Esophagus squamous epithelium (tissue), 5 donors: ENCODE results near the gene SETBP1. TPM values are rescaled to one million over a fixed set of nuclear protein-coding genes. Genes with fewer than 3 reads are reported as not detected.

Experiments used
- DNase-seq: peaks from one replicate; lab custom pipeline; 2025; lab: John Stamatoyannopoulos, UW
- H3K27ac ChIP-seq, 4 donors: fragments of 200-600 bp; sonication (generic); one replicate each; pipeline ENCODE4 v1.5.1; 2016 to 2019; ENCODE audit warnings: mild to moderate bottlenecking in 1 of 4
- H3K27me3 ChIP-seq, 4 donors: fragments of 200-600 bp; sonication (generic); 1 replicate in 3 of 4; 2 replicates in 1 of 4; pipeline versions ENCODE4 v1.5.1 to v1.6.0; 2017 to 2021; ENCODE audit warnings: antibody characterized with exemption in 1 of 4
- H3K36me3 ChIP-seq, 3 donors: fragments of 200-600 bp; sonication (generic); one replicate each; pipeline ENCODE4 v1.5.1; 2016 to 2019
- H3K4me1 ChIP-seq, 3 donors: fragments of 200-600 bp; sonication (generic); one replicate each; pipeline ENCODE4 v1.5.1; 2017 to 2019
- H3K4me3 ChIP-seq, 4 donors: fragments of 200-600 bp; sonication (generic); 1 replicate in 3 of 4; 2 replicates in 1 of 4; pipeline ENCODE4 v1.5.1; 2016 to 2019; ENCODE audit warnings: mild to moderate bottlenecking in 2 of 4, moderate library complexity in 1 of 4
- H3K9me3 ChIP-seq, 3 donors: fragments of 200-600 bp; sonication (generic); one replicate each; pipeline ENCODE4 v1.5.1; 2016 to 2019
- POLR2A ChIP-seq, 4 donors: fragments of 450-650 bp; IDR thresholded peaks; one replicate each; pipeline ENCODE4 v1.6.1; 2017; ENCODE audit warnings: antibody characterized with exemption in 4 of 4, mild to moderate bottlenecking in 4 of 4, moderate library complexity in 3 of 4
- WGBS, 2 donors: methylation state at CpG; one replicate each; pipeline ENCODE4 v1.1.5; 2018; 5-methylcytosine and 5-hydroxymethylcytosine counted together
- intact Hi-C: fragments of 100-400 bp; cut with DNase I; formaldehyde crosslinking; loops from one replicate; pipeline ENCODE4 v1.15.0; 2022
- total RNA-seq, 4 donors: library from RNA; depleted of rRNA; stranded (reverse); fragments of >200 nt; gene quantifications; one replicate each; pipeline ENCODE4 v1.1.0, GENCODE V29; 2016
- TF ChIP-seq, protein P1 (sequence below), 6 experiments: fragments of 450-650 bp in 4 of 6; fragments of 200-600 bp in 2 of 6; sonication (generic) in 2 of 6; IDR thresholded peaks; one replicate each; pipeline ENCODE4 v1.5.1; 2016 to 2019; ENCODE audit warnings: antibody characterized with exemption in 6 of 6, mild to moderate bottlenecking in 4 of 6, moderate library complexity in 4 of 6
- donor health status: DM: yes; HTN: yes; CAD: no.

Gene SETBP1
- total RNA-seq, 4 donors from 2014 or later: 2.6 to 18.5 (median 6.4) TPM

DNA sequence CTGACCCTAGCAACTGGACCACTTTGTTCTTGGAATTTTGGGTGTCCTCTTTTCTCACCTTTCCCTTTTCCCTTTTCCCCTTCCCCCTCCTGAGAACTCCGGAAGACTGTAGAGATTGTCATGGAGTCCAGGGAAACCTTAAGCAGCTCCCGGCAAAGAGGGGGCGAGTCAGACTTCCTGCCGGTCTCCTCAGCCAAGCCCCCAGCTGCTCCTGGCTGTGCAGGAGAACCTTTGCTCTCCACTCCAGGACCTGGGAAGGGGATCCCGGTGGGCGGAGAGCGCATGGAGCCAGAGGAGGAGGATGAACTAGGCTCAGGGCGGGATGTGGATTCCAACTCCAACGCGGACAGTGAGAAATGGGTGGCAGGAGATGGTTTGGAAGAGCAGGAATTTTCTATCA is 20.5 kb downstream of the SETBP1 start:
- TF ChIP-seq, protein P1, sequence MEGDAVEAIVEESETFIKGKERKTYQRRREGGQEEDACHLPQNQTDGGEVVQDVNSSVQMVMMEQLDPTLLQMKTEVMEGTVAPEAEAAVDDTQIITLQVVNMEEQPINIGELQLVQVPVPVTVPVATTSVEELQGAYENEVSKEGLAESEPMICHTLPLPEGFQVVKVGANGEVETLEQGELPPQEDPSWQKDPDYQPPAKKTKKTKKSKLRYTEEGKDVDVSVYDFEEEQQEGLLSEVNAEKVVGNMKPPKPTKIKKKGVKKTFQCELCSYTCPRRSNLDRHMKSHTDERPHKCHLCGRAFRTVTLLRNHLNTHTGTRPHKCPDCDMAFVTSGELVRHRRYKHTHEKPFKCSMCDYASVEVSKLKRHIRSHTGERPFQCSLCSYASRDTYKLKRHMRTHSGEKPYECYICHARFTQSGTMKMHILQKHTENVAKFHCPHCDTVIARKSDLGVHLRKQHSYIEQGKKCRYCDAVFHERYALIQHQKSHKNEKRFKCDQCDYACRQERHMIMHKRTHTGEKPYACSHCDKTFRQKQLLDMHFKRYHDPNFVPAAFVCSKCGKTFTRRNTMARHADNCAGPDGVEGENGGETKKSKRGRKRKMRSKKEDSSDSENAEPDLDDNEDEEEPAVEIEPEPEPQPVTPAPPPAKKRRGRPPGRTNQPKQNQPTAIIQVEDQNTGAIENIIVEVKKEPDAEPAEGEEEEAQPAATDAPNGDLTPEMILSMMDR (IDR thresholded peaks at IDR 0.05): no peak
- TF ChIP-seq POLR2A (IDR thresholded peaks at IDR 0.05): no peak
- Histone ChIP-seq H3K27ac (peak overlapping the region; percentile 6 to 72 (median 64)), H3K4me3 (no peak overlapping the region), H3K9me3 (no peaks in the 10 kb centered on the region), H3K4me1 (peaks cover 0 to 46% (median 28%) of the 10 kb centered on the region in 3 donors), H3K36me3 (no peaks in the 10 kb centered on the region), H3K27me3 (no peaks in the 10 kb centered on the region)
- intact Hi-C loops: no loop called here
- DNase-seq: no peak
- WGBS, 2 donors: 91 to 100% methylated on average over 2 to 6 of the region's 10 CpGs

DNA sequence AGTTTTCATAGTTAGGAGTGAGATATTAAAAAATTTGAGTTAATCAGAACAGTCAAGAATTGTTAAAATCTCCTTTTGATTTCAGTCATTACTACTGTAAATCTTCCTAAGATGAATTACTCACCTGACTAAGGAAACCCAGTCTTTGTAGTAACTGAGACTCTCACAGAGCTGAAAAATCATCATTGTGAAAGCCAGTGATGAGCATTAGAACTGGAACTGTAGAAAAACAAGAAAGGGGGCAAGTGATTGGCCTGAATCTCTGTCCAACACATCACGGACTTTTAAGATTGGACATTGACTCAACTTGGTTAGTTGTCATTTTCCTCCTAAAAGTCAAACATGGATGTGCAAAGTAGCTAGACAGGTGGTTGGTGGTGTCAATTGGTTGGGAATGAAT is 21.9 kb downstream of the SETBP1 start:
- peaks cover 0 to 32% (median 19%) of the 10 kb centered on the region in 3 donors for H3K4me1 ChIP-seq
- no peaks in the 10 kb centered on the region for H3K27me3 ChIP-seq
- no peaks in the 10 kb centered on the region for H3K36me3 ChIP-seq
- H3K27ac ChIP-seq: no peak overlapping the region
- 82 to 88% methylated on average over 1 of the region's 1 CpG for WGBS, 2 donors
- no peak overlapping the region for H3K4me3 ChIP-seq
- intact Hi-C loops: no loop called here
- no peaks in the 10 kb centered on the region for H3K9me3 ChIP-seq
- TF ChIP-seq POLR2A (IDR thresholded peaks at IDR 0.05): no peak
- TF ChIP-seq, protein P1 (IDR thresholded peaks at IDR 0.05): no peak
- no peak for DNase-seq

DNA sequence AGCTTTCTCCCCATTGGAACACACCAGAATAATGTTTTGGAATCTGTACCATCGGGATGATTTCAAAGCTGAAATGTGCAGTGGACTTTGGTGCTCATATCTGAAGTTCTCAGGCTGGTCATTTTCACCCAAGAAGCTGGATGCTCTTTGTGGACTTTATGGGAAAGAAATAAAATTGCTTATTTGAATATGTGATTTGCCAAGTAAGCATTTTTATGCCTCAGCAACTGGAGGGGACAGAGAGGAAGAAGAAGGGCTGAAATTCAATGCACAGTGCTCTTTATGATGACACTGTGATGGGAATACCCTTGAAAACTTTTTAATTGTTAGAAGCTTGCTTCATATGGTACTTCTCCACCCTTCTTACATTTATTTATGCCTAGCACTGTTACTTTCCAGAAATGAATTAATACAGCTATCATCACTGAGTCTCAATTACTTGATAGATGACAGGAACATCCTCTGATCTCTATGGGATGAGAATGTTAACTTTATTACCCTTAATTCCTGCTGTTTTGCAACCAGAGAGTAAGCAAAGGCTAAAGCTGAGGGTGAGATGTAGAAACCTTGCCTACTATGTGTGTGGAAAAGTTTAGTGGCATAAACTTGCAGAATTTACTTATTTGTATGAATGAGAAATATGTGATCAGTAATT is 23.6 kb downstream of the SETBP1 start:
- intact Hi-C loops: no loop called here
- DNase-seq: no peak
- no peak for TF ChIP-seq POLR2A (IDR thresholded peaks at IDR 0.05)
- TF ChIP-seq, protein P1 (IDR thresholded peaks at IDR 0.05): no peak
- Histone ChIP-seq H3K27ac (peak overlapping the region in 1 of 4 donors; percentile 55), H3K36me3 (no peaks in the 10 kb centered on the region), H3K4me1 (peaks cover 0 to 39% (median 31%) of the 10 kb centered on the region in 3 donors), H3K9me3 (no peaks in the 10 kb centered on the region), H3K4me3 (no peak overlapping the region), H3K27me3 (no peaks in the 10 kb centered on the region)
- 100% methylated on average over 1 of the region's 1 CpG for WGBS, 2 donors

DNA sequence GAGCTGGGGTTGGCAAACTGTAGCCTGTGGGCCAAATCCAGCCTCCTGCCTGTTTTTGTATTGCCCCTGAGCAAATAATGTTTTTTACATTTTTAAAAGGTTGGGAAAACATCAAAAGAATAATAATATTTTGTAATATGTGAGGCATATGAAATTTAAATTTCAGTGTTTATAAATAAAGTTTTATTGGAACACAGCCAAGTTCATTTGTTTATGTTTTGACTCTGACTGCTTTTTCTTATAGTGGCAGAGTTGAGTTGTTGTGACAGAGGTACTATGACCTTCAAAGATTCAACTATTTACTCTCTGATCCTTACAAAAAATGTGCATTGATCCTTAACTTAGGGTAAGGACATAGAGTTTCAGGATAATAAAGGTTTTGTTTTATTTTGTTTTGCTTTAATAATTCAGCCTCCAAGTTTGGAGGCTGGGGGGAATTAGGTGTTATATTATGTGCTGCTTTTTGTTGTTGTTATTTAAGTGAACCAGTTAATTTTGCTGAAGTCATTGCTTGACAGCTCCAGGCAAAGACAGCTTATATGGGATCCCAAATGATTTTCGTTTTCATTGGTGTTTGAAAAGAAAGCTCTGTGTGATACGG is 24.5 kb downstream of the SETBP1 start:
- no peak for TF ChIP-seq POLR2A (IDR thresholded peaks at IDR 0.05)
- TF ChIP-seq, protein P1 (IDR thresholded peaks at IDR 0.05): no peak
- DNase-seq: no peak
- peak overlapping the region in 1 of 4 donors; percentile 55 for H3K27ac ChIP-seq
- H3K36me3 ChIP-seq: no peaks in the 10 kb centered on the region
- intact Hi-C loops: no loop called here
- no peaks in the 10 kb centered on the region for H3K27me3 ChIP-seq
- H3K4me1 ChIP-seq: peaks cover 0 to 42% (median 28%) of the 10 kb centered on the region in 3 donors
- H3K9me3 ChIP-seq: no peaks in the 10 kb centered on the region
- 82 to 83% methylated on average over 2 of the region's 2 CpGs for whole genome bisulfite sequencing, 2 donors
- H3K4me3 ChIP-seq: no peak overlapping the region

DNA sequence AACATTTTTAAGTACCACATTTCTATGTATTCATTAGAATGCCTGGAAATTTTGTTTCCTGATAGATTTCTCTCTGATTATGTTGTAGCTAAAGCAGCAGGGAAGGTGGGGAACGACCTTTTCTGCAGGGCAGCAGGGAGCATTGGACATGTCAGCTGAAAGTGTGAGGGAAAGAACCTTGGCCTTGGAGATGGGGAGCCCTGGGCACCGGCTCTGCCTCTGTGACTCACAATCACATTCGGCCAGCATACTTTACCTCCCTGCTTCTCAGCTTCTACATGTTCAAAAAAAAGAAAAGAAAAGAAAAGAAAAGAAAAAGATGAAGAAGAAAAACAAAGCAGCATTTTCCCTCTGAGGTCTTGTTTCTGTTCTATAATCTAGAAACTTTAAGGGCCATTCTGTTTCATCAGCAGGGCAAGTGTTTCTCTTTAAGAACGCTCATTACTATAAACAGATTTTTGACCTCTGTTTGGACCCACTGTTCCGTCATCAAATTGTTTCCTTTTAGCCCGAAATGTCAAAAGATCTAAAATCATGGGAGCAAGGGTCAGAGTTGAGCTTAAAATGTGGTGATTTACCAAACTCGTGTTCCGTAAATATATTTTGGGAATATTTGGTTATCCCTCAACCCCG is 27.9 kb downstream of the SETBP1 start:
- Histone ChIP-seq H3K36me3 (no peaks in the 10 kb centered on the region), H3K27ac (peak overlapping the region in 3 of 4 donors; percentile 73 to 87 (median 75)), H3K4me3 (no peak overlapping the region), H3K9me3 (no peaks in the 10 kb centered on the region), H3K4me1 (peaks cover 0 to 39% (median 21%) of the 10 kb centered on the region in 3 donors), H3K27me3 (no peaks in the 10 kb centered on the region)
- no peak for DNase-seq
- no peak for TF ChIP-seq POLR2A (IDR thresholded peaks at IDR 0.05)
- TF ChIP-seq, protein P1 (IDR thresholded peaks at IDR 0.05): no peak
- 61 to 65% methylated on average over 7 to 8 of the region's 9 CpGs for WGBS, 2 donors
- intact Hi-C loops: no loop called here
